HG02840 (cell line): ENCODE data around the gene PPP1R1B.
"Not testable (repeated sequence)": the region's sequence is repeated elsewhere in the genome, so short reads cannot be mapped to it uniquely, and the experiment has no call there.

ENCODE experiments used
- ATAC-seq: cut with Tn5 transposase; IDR thresholded peaks from one replicate; pipeline ENCODE4 v1.9.1; 2021; ENCODE audit warnings: mild to moderate bottlenecking, moderate library complexity, moderate number of reproducible peaks; ENCODE audit not compliant: unreplicated experiment, low FRiP score

The PPP1R1B gene

DNA sequence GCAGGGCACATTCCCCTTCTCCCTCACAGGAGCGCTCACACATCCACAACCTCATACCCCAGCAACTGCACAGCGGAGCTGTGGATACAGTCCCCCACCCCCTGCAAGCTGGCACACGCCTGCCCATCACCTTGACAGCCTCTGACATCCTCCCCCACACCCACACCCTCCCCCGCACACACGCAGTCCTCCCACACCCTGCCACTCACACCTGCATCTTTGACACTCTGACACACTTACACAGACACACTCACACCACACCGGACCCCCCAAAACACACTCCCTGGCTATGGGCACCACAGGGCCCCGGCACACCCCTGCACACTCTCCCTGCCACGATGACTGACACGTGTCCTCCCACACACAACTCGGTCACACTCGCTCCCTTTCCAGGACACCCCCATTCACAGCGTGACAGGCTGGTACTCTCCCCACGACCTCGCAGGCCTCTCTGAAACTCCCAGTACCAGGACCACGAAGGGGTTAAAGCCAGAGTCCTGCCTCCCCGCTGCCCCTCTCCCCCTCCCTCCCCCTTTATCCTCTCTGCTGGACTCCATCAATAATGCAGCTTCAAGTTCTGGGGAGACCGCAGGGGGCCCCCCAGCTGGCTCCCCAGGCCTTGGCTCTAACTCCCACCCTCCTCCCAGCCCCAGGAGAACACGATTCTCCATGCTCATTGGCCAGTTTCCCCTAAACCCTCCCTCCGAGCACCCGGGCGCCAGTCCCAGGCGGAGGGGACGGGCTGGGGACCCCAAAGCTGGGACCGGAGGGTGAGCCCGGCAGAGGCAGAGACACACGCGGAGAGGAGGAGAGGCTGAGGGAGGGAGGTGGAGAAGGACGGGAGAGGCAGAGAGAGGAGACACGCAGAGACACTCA is at the start of gene PPP1R1B:
Gene PPP1R1B (plus strand): TSS at position 782 of the 876 bp plus-strand sequence. CDS start 441 bp downstream, outside the sequence.
- ATAC-seq = no peak

DNA sequence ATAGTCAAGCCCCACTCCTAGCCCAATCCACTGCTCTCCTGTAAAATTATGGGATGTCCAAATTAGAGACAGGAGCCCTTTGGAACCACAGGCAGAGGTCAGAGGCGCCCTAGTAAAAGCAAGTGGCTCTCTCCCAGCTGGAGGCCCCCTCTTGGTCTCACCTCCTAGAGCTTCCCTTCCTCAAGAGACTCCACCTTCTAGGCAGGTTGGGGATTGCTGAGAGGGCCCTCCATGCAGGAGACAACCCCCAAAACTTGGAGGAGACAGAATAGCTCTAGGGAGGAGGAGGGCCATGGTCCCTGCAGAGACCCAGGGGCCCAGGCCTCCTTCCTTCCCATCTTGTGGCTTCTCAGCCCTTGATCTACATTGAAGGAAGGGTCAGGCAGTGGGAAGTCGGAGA is 48.5 kb upstream of the PPP1R1B start:
- no peak for ATAC-seq

DNA sequence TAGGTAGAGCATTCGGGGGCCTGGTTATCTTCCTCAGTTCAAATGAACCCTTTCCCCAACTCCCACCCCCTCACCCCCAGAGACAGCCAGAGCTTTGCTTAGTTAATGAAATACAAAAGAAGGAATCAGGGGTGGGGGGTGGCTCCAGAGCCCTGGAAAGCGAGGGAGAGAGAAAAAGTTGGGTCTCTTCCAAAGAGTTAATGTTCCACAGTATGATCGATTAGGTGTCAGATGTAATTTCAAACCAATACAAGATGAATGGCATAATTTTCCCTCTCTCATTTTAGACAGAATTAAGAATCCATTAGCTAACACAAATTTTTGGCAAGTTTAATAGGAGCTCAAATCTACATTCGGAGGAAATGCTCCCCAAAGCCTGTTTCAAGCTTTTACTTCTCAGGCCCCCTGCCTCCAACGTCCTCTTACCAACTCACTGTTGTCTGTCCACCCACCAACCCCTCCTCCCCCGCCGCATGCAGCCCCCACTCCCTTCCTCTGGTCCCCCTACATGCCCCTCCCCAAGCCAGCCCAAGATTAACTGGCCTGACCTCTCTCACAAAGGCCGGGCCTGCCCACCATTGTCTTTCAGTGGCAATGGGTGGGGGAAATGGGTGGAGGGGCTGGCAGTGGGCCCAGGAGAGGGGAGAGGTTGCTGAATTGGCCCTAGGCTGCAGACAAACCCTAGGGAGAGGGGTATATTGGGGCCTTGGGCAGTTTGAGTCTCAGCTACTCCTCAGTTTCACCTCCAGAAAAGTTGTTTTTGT is 47.3 kb upstream of the PPP1R1B start:
- ATAC-seq = no peak

DNA sequence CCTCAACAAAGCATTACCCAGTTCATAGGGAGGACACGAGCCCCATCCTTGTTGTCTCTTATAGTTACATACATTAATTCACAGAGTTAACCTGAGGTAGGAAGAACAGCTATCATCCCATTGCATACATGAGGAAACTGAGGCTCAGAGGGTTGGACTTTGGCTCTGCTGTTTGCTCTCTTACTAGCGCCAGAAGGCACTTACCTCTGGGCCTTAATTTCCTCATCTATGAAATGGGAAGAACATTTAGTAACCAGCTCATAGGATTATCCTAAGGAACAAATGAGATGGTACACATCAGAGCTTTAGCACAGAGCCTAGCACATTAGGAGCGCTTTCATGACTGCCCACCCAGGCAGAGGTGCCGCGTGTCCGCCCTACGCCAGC is 46.7 kb upstream of the PPP1R1B start:
- no peak for ATAC-seq

DNA sequence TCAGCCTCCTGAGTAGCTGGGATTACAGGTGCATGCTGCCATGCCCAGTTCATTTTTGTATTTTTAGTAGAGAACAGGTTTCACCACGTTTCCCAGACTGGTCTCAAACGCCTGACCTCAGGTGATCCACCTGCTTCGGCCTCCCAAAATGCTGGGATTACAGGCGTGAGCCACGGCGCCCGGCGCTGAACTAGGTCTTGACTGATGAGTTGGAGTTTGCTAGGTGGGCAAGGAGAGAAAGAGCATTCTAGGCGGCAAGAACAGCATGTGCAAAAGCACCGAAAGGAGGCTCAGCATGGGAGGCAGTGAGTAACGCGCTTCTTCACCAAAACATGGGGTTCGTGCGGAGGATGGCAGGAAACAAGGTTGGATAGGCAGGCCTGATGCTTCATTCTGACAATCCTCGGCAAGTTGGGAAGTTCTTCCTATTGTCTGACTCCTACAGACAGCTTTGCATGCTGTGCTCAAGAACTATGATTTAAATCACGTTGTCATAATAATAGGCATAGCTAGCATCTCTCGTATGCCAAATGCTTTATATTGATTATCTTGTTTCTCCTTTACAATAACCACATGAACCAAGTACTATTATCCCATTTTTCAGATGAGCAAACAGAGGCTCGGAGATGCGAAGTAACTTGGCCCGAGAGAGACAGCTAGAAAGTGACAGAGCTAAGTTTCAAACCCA is 45.5 kb upstream of the PPP1R1B start:
- ATAC-seq = no peak

DNA sequence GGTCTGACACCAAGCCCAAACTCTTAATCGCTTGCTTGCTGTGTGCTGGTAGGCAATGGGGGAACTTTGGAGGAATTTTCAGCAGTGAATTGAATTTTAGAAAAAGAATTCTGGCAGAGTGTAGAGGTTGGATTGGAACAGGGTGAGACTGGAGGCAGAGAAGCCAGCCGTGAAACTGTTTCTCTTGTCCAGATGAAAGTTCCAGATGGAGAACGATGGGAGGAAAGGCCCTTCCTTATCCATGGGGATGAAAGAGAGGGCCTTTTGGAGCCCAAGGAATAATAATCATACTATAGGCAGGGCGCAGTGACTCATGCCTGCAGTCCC is 45.0 kb upstream of the PPP1R1B start:
- no peak for ATAC-seq

DNA sequence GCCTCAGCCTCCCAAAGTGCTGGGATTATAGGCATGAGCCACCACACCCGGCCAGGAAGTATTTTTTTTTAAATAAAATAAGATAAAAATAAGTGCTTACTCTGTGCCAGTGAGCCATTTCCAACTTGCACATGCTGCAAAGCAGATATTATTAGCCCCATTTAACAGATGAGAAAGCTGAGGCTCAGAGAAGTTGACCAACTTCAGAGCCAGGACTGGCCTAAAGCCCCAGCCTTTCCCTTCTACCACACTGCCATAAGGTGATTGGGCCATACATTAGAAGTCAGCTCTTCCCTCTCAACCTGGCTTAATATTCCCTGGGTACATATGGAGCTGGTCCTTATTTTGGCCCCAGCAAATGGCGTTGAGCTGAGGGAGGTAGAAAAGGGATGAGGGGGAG is 44.1 kb upstream of the PPP1R1B start:
- no peak for ATAC-seq

DNA sequence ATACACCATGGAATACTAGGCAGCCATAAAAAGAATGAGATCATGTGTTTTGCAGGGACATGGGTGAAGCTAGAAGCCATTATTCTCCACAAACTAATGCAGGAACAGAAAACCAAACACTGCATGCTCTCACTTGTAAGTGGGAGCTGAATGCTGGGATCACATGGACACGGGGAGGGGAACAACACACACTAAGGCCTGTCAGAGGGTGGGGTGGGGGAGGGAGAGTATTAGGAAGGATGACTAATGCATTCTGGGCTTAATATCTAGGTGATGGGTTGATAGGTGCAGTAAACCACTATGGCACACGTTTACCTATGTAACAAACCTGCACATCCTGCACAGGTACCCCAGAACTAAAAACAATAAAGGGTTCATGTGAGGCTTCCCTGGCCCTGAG is 36.6 kb upstream of the PPP1R1B start:
- not testable (repeated sequence) for ATAC-seq

DNA sequence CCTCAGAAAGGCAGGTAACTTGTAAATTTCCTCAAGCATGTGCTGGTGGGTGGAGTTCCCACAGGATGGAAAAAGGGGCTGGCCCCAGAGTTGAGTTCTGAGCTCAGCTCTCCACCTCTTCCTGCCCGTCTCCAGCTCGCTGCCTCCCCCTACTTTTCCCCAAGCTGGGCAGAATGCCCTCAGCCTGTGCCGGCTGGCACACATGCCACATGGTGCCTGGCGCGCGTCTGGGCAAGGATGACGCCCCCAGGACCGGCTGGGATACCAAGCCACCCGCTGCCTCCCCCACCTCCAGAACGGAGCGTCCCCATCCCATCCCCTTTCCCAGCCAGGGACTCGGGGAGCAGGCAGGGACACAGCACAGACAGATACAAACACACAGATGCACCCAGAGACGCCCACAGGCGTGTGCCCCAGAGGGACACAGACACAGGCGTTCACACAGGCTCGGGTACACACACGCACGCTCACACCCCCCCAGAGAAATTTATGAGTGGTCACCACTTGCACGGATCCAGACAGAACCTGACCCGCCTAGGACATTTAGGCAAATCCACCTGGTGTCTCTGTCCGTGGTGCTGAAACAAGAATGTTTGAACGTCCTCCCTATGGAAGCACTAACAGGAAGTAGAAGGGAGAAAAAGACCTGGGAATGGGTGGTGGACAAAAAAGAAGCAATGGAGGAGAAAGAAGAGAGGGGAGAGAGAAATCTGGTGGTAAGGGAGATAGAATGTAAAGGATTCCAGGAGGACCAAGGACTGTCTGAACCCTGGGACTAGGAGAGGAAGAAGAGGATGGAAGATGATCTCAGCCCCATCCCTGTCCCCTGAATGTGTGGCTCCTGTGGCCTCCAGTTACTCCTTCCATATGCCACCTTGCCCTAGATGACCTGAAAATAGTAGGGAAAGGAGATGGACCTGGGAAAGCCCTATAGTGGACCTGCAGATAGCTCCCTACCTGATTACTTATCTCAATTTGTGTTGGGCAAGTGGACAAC is 34.5 kb upstream of the PPP1R1B start:
- ATAC-seq = no peak

DNA sequence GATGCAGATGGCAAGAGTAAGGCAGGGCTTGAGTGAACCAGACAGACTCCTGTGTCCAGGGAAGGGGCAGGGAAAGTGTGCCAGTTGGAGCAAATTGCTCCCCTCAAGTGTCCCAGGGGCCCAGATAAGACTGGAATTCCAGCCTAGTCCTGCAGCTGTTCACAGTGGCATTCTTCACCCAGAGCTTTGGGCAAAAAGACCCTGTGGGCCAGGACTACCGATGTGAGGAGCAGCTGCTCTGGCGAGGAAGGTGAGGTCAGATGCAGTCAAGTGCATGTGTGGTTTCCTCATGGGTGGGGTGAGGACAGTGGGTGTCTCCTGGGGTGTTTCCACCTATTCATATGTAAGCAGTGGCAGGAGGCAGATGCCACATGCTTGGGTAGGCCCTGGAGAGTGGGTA is 33.4 kb upstream of the PPP1R1B start:
- no peak for ATAC-seq

DNA sequence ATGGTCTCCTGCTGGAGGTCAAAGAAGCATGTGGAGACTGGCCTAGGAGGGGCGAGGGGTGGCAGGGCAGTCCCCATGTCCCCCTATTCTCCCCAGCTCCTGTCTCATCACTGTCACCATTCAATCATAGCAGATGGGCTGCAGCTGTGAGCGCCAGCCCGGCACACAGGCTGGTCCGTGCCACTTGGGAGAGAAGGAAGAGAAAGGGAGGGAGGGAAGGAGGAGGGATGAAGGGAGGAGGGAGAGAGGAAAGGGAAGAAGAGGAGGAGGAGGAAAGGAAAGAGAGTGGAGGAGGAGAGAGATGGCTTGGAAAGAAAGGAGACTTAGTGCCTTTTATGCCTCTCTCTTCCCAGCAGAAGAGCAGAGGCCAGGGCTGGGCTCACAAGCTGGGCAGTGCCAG is 31.5 kb upstream of the PPP1R1B start:
- no peak for ATAC-seq

DNA sequence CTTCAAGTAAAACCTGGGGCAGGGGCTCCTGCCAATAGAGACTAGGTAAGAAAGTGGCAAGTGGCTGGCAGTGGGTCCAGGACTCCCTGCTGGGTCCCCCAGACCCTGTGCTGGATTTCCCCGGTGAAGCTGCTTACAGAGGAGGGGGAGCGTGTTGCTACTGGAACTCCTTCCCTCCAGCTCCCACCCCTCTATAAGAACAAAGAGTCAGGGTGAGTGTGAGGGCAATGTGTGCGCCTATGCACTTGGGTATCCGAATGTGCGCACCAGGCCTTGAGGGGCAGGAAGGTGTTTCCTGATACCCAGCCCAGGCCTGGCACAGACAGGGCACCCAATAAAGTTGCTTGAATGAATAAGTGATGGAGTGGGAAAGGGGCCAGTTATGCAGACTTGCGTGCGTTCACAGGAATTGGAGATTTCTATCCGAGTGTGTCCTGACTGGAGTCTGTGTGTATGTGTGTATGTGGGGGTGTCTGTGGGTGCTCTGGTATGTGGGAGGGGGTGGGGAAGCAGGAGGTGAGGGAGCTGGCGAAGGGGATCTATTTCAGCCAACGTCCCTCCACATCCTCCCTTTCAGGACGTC is 30.7 kb upstream of the PPP1R1B start:
- no peak for ATAC-seq

DNA sequence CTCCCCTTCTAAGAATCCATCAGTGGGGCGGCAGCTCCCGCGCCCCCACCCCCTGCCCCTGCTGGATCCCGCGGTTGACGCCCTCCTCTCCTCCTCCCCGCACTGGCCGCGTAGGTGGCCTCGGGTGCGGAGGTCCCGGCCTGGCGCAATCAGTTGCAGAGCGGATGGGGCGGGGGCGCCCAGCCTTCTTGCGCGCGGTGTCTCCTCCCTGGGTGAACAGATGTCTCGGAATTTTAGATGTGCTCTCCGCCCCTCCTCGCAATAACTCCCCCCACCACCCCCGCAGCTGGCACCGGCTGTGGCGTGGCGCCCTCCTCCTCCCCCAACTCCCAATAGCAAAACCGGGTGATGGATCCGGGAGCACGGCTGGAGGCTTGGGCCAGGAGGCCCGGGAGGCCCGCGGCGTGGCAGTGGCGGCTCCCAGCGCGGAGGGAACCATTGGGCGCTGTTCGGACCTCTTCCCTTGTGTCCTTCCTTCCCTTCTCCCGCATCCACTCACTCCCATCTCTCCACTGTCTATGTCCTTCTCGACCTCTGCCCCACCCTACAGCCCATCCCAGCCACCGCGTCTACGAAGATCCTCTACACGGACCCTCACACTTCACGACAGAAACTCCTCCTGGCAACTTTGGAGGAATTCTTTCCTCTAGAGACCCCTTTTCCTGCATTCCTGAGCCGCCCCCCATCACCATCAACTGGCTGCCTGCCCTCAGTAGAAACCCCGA is 30.0 kb upstream of the PPP1R1B start:
- no peak for ATAC-seq

DNA sequence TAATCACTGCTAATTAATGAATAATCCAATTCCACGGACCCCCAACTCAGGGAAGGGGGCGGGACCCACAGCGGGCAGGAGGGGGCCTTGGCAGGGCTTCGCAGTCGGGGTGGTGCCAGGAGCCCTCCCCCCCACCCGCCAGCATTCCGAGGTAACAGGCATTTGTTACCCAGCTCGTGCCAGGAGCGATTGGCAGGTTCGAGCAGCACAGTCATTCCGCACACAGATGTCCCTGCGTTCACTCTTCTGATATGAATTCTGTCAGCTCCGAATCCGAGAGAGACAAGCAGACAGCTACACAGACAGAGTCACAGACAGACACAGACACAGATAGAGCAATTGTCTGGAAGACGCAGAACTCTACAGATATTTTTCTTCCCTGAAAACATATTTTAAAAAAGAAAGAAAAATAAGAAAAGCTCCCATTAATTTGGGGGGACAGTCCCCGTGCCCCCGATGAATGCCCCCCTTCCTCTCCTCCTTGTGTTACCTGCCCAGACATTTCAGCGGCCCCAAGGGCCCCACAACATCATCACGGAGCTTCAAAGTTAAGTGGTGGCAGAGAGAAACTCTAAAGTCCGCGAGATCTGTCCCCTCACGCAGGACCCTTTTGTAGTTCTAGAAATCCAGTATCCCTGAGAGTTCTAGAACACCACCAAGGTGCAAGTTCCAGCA is 29.2 kb upstream of the PPP1R1B start:
- ATAC-seq = no peak

DNA sequence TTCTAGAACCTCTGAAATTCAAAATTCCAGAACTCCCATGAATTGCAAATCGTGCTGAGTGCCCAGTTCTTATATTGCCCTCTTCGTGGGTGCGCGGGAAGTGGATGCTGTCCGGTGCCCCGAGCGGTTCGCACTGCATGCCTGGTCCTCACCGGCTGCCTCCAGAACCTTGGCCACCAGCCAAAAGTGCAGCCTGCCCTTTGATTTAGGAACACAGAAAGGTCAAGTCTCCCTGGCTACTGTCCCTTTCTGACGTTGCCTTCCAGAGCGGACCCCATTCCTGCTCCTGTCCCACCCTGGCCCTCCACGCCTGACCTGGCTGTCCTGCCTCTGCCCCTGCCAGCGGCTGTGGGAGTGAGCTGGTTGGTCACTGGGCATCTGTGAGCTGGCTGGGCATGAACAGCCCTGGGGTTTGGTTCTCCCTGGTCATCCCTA is 28.7 kb upstream of the PPP1R1B start:
- ATAC-seq = no peak

DNA sequence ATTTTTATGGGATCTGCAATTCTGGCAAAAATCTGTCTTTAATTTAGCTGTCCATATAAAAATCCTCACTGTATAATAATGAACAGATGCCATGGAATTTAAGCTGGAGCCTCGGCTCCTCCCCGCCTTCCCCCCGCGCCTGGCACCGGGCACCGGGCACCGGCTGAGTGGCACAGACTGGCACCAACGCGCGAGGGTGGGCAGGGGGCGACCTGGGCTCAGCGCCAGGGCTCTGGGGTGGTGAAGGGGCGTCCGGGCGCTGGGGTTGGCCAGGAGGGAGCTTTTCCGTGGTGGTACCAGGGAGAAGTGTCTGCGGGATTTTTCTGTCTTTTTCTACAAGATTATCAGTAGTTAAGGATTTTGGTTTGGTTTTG is 28.1 kb upstream of the PPP1R1B start:
- ATAC-seq = no peak

DNA sequence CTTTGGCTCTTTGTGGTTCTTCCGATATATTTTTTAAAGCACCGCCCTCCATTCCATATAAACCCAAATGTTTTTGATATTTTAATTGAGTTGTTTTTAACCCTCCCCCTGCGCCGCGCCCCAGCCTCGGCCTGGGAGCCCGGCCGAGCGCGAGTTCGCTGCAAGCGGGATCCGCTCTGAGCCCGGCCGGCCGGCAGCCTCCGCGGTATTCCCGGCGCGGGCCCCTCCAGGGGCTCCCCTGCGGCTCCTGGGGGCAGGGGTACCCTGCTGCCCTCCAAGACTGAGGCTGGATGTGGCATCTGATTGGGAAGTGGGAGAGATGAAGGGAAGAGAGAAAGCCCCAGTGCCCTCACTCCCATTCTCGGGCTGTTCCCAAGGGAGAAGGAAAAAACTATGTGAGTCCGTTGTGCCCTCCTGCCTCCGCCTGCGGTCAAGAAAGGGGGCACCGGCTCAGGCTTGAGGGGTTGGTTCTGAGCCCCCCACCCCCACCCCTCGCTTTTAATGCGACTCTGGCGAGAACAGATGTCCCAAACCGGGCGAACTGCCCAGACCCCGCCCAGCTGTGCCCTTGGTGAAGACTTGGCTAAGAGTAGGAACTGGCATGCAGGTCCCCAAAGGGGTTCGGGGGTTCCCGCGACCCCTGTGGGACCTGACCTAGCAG is 27.6 kb upstream of the PPP1R1B start:
- no peak for ATAC-seq

DNA sequence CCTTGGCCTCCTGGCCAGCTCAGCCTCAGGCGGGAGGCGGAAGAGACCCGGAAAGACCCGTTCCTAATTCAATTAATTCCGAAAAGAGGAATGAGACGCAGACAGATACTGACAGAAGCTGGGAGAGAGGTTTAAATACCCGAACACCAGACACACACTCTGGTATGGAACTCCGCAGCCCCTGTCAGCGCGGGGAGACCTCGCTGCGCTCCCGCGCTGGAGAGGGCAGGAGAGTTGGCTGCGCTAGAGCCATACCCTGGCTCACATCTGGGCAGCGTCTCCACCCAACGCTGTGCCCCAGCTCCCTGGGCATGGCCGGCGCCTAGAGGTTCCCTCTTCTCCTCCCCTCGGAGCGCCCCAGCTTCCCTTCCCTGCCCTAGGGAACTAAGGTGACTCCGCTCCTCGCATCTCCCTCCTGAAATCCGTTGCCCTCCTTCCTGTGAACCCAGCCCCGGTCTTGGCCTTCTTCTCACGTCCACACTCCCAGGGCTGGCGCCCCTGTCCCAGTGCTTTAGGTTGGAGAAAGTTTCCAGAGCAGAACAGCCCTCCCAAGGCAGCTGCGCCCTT is 27.0 kb upstream of the PPP1R1B start:
- no peak for ATAC-seq
